Transverse colon (tissue), 4 donors: Measurements from ENCODE around the gene PCSK9. TPM values are rescaled to one million over a fixed set of nuclear protein-coding genes. Genes with fewer than 3 reads are reported as not detected.

ENCODE experiments used
- DNase-seq: peaks from one replicate; pipeline ENCODE4 v3.0.0-alpha.2; 2019
- H3K27ac ChIP-seq, 4 donors: fragments of 200-600 bp; sonication (generic); 2 replicates each; pipeline ENCODE4 v1.5.1; 2016 to 2018; ENCODE audit warnings: inconsistent platforms in 4 of 4
- H3K27me3 ChIP-seq: fragments of 200-600 bp; sonication (generic); 2 replicates; pipeline ENCODE4 v1.5.1; 2017; ENCODE audit warnings: inconsistent platforms
- H3K36me3 ChIP-seq, 4 donors: fragments of 200-600 bp; sonication (generic); 2 replicates each; pipeline ENCODE4 v1.5.1; 2017 to 2019; ENCODE audit warnings: inconsistent platforms in 4 of 4
- H3K4me1 ChIP-seq, 4 donors: fragments of 200-600 bp; sonication (generic); 2 replicates each; pipeline ENCODE4 v1.5.1; 2017 to 2020; ENCODE audit warnings: inconsistent platforms in 4 of 4
- H3K4me3 ChIP-seq, 4 donors: fragments of 200-600 bp; sonication (generic); 1 replicate in 1 of 4; 2 replicates in 3 of 4; pipeline versions ENCODE4 v1.5.1 to v1.6.1; 2017 to 2019; ENCODE audit warnings: inconsistent platforms in 4 of 4
- H3K9me3 ChIP-seq, 2 donors: fragments of 200-600 bp; sonication (generic); 2 replicates each; pipeline ENCODE4 v1.5.1; 2017 to 2019; ENCODE audit warnings: inconsistent platforms in 2 of 2
- CTCF ChIP-seq, 5 experiments: fragments of 200-600 bp in 3 of 5; fragments of 450-650 bp in 2 of 5; sonication (generic) in 3 of 5; IDR thresholded peaks; 1 replicate in 2 of 5; 2 replicates in 3 of 5; pipeline ENCODE4 v1.5.1; 2016 to 2017; ENCODE audit warnings: antibody characterized with exemption in 5 of 5, inconsistent platforms in 3 of 5, mild to moderate bottlenecking in 2 of 5, moderate library complexity in 1 of 5
- EP300 ChIP-seq: sonication (generic); formaldehyde crosslinking; IDR thresholded peaks from one replicate; pipeline ENCODE4 v1.6.1; 2017; ENCODE audit warnings: antibody characterized with exemption, low read depth
- POLR2A ChIP-seq: fragments of 450-650 bp; IDR thresholded peaks from one replicate; pipeline ENCODE4 v1.6.1; 2016; ENCODE audit warnings: antibody characterized with exemption, mild to moderate bottlenecking, moderate library complexity
- POLR2AphosphoS5 ChIP-seq, 3 donors: sonication (generic); formaldehyde crosslinking; IDR thresholded peaks; one replicate each; pipeline ENCODE4 v1.6.1; 2016; ENCODE audit warnings: antibody characterized with exemption in 3 of 3
- WGBS, 2 donors: methylation state at CpG; one replicate each; pipeline ENCODE4 v1.1.5; 2018; ENCODE audit warnings: low coverage in 1 of 2; 5-methylcytosine and 5-hydroxymethylcytosine counted together
- in situ Hi-C, 4 donors: fragments of 200-750 bp; cut with MboI; loops; one replicate each; pipeline versions ENCODE4 v1.15.0 to v1.15.1; 2017; ENCODE audit warnings: low sequenced_read_pairs in 3 of 4, low pct_ligation_motif_present in 1 of 4, low pct_unique_long_range_greater_than_20kb in 1 of 4
- intact Hi-C: fragments of 100-400 bp; cut with DNase I; formaldehyde crosslinking; loops from one replicate; pipeline ENCODE4 v1.15.1; 2023; ENCODE audit warnings: low total_unique reads
- total RNA-seq, 4 donors: library from RNA; depleted of rRNA; stranded (reverse); fragments of >200 nt; gene quantifications; one replicate each; pipeline ENCODE4 v1.1.0, GENCODE V29; 2016

Gene PCSK9
- total RNA-seq, 4 donors from 2014 or later: 1.9 to 18.9 (median 2.6) TPM; not detected in 1

GRCh38 chr1:55034476-55035133 is 4.7 kb upstream of the PCSK9 start:
- WGBS, 2 donors: 70 to 80% methylated on average over 1 to 6 of the region's 6 CpGs
- Histone ChIP-seq H3K4me3 (no peak overlapping the region), H3K27ac (no peak overlapping the region), H3K4me1 (peaks cover 0 to 16% (median 10%) of the 10 kb centered on the region in 4 donors), H3K36me3 (no peaks in the 10 kb centered on the region), H3K9me3 (no peaks in the 10 kb centered on the region), H3K27me3 (peaks cover 33% of the 10 kb centered on the region)
- no peak for DNase-seq
- intact Hi-C loops (no loop called here), in situ Hi-C loops (no loop called here)
- no peak for TF ChIP-seq EP300
- TF ChIP-seq POLR2A: no peak
- no peak for TF ChIP-seq POLR2AphosphoS5 (IDR thresholded peaks at IDR 0.05)
- TF ChIP-seq CTCF (IDR thresholded peaks at IDR 0.05): no peak

GRCh38 chr1:55035904-55036303 is 3.4 kb upstream of the PCSK9 start:
- Histone ChIP-seq H3K27ac (no peak overlapping the region), H3K9me3 (no peaks in the 10 kb centered on the region), H3K36me3 (no peaks in the 10 kb centered on the region), H3K4me3 (no peak overlapping the region), H3K27me3 (peaks cover 46% of the 10 kb centered on the region), H3K4me1 (peaks cover 0 to 27% (median 15%) of the 10 kb centered on the region in 4 donors)
- WGBS, 2 donors: 20 to 43% methylated on average over 1 to 4 of the region's 4 CpGs
- intact Hi-C loops (no loop called here), in situ Hi-C loops (no loop called here)
- no peak for TF ChIP-seq POLR2A
- no peak for TF ChIP-seq POLR2AphosphoS5 (IDR thresholded peaks at IDR 0.05)
- TF ChIP-seq CTCF (IDR thresholded peaks at IDR 0.05): no peak
- TF ChIP-seq EP300: no peak
- no peak for DNase-seq

GRCh38 chr1:55037733-55038551 is 1.4 kb upstream of the PCSK9 start:
- intact Hi-C loops (no loop called here), in situ Hi-C loops (no loop called here)
- peaks cover 49% of the 10 kb centered on the region for H3K27me3 ChIP-seq
- 89 to 100% methylated on average over 5 to 8 of the region's 8 CpGs for WGBS, 2 donors
- TF ChIP-seq POLR2AphosphoS5 (IDR thresholded peaks at IDR 0.05): no peak
- TF ChIP-seq EP300: no peak
- no peak for TF ChIP-seq POLR2A
- TF ChIP-seq CTCF (IDR thresholded peaks at IDR 0.05): no peak
- peaks cover 0 to 27% (median 15%) of the 10 kb centered on the region in 4 donors for H3K4me1 ChIP-seq
- H3K36me3 ChIP-seq: no peaks in the 10 kb centered on the region
- H3K4me3 ChIP-seq: no peak overlapping the region
- DNase-seq: no peak
- no peaks in the 10 kb centered on the region for H3K9me3 ChIP-seq
- H3K27ac ChIP-seq: no peak overlapping the region

GRCh38 chr1:55038552-55038838 is 853 bp upstream of the PCSK9 start:
- 75 to 80% methylated on average over 1 to 3 of the region's 3 CpGs for WGBS, 2 donors
- Histone ChIP-seq H3K27ac (no peak overlapping the region), H3K36me3 (no peaks in the 10 kb centered on the region), H3K4me3 (no peak overlapping the region), H3K4me1 (peaks cover 0 to 27% (median 15%) of the 10 kb centered on the region in 4 donors), H3K27me3 (peaks cover 45% of the 10 kb centered on the region), H3K9me3 (no peaks in the 10 kb centered on the region)
- in situ Hi-C loops (no loop called here), intact Hi-C loops (no loop called here)
- no peak for TF ChIP-seq EP300
- no peak for TF ChIP-seq POLR2AphosphoS5 (IDR thresholded peaks at IDR 0.05)
- no peak for TF ChIP-seq CTCF (IDR thresholded peaks at IDR 0.05)
- no peak for TF ChIP-seq POLR2A
- DNase-seq: no peak
